ENCODE results near the gene DOCK6.

DOCK6 gene

GRCh38 chr19:11200015-11200574, 62.2 kb downstream of the DOCK6 start:
- DNase-seq (ENCODE audit: extremely low read depth, low read depth) = no peak
- TF ChIP-seq CTCF (IDR thresholded peaks at IDR 0.05; ENCODE audit: low read depth, low read length, missing control alignments) = no peak
- no peak overlapping the region for H3K4me3 ChIP-seq (replicated peaks; ENCODE audit: low read depth, low read length)

GRCh38 chr19:11199517-11199916, 62.8 kb downstream of the DOCK6 start:
- no peak for TF ChIP-seq CTCF (IDR thresholded peaks at IDR 0.05; ENCODE audit: low read depth, low read length, missing control alignments)

GRCh38 chr19:11198769-11199424, 63.4 kb downstream of the DOCK6 start:
- no peak overlapping the region for H3K4me3 ChIP-seq (replicated peaks; ENCODE audit: low read depth, low read length)
- DNase-seq (ENCODE audit: extremely low read depth, low read depth) = no peak
- no peak for TF ChIP-seq CTCF (IDR thresholded peaks at IDR 0.05; ENCODE audit: low read depth, low read length, missing control alignments)

More at GRCh38 chr19:11199517-11199916, 62.8 kb downstream of the DOCK6 start:
- DNase-seq (ENCODE audit: extremely low read depth, low read depth) = no peak
- no peak overlapping the region for H3K4me3 ChIP-seq (replicated peaks; ENCODE audit: low read depth, low read length)

- TF ChIP-seq CTCF (IDR thresholded peaks at IDR 0.05; ENCODE audit: low read depth, low read length, missing control alignments) = no peak
- no peak for DNase-seq (ENCODE audit: extremely low read depth, low read depth)
- H3K4me3 ChIP-seq (replicated peaks; ENCODE audit: low read depth, low read length) = no peak overlapping the region
Observed at GRCh38 chr19:11198175-11198534, 64.2 kb downstream of the DOCK6 start.

- peak within 1 kb of the TSS; percentile 79 for H3K4me3 ChIP-seq (replicated peaks; ENCODE audit: low read depth, low read length)
- DNase-seq (ENCODE audit: extremely low read depth, low read depth) = no peak
- no peak for TF ChIP-seq CTCF (IDR thresholded peaks at IDR 0.05; ENCODE audit: low read depth, low read length, missing control alignments)
Observed at GRCh38 chr19:11197291-11198174, 64.8 kb downstream of the DOCK6 start, which contains the start of gene KANK2. Gene KANK2, minus strand, starts transcription at chr19:11197545. Its CDS starts 3,034 bp downstream, at chr19:11194511.

GRCh38 chr19:11196406-11197287, 65.7 kb downstream of the DOCK6 start:
- no peak for DNase-seq (ENCODE audit: extremely low read depth, low read depth)
- H3K4me3 ChIP-seq (replicated peaks; ENCODE audit: low read depth, low read length) = peak overlapping the region; percentile 79
- no peak for TF ChIP-seq CTCF (IDR thresholded peaks at IDR 0.05; ENCODE audit: low read depth, low read length, missing control alignments)

All from HFF-Myc (cell line).